Testis (tissue), 2 donors: Measurements from ENCODE around the gene FEM1A.

Experiments
- CTCF ChIP-seq, 3 experiments: fragments of 450-650 bp in 2 of 3; fragments of 200-600 bp in 1 of 3; sonication (generic) in 1 of 3; IDR thresholded peaks; one replicate each; pipeline ENCODE4 v1.5.1; 2016 to 2019; ENCODE audit warnings: antibody characterized with exemption in 3 of 3, mild to moderate bottlenecking in 2 of 3, moderate library complexity in 1 of 3
- POLR2A ChIP-seq: fragments of 450-650 bp; IDR thresholded peaks from one replicate; pipeline ENCODE4 v1.6.1; 2017; ENCODE audit warnings: antibody characterized with exemption, mild to moderate bottlenecking, moderate library complexity

GRCh38 chr19:4763021-4763420 is 28.5 kb upstream of the FEM1A start:
- TF ChIP-seq POLR2A (no peak), CTCF (IDR thresholded peaks at IDR 0.05) (no peak)
